Measurements from ENCODE around the gene ARL6IP4.

ARL6IP4 gene

DNA sequence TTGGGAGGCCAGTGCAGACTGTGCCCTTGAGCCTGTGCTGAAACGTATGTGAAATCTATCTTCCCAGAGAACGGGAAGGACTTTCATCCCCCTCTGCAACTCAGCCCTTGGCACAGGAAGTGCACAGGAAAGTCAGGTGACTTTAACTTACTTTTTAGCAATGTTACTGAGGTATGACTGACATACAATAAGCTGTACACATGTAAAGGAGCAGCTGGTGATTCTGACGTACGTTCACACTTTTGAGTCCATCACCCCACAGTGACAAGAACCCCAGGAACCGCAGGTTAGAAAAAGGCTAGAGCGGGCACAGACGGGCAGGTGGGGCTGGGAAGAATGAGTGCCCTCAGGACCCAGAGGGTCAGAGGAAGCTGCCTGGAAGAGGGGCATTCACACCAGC, 48.0 kb downstream of the ARL6IP4 start:
- ChIA-PET CTCF (no interaction called here), POLR2A (no interaction called here)
- TF ChIP-seq BHLHE40 (IDR thresholded peaks at IDR 0.05; ENCODE audit: borderline replicate concordance): no peak
- no peak for TF ChIP-seq FOXM1 (IDR thresholded peaks at IDR 0.05; ENCODE audit: borderline replicate concordance)
- TF ChIP-seq PKNOX1 (IDR thresholded peaks at IDR 0.05): no peak
- no peak for TF ChIP-seq L3MBTL2 (conservative IDR thresholded peaks at IDR 0.05)
- TF ChIP-seq TARDBP (IDR thresholded peaks at IDR 0.05): no peak
- no peak for TF ChIP-seq SUZ12 (IDR thresholded peaks at IDR 0.05)
- TF ChIP-seq ARNT (IDR thresholded peaks at IDR 0.05): no peak
- TF ChIP-seq ZNF384 (IDR thresholded peaks at IDR 0.05): no peak
- no peak for TF ChIP-seq SP1 (IDR thresholded peaks at IDR 0.05)
- TF ChIP-seq LEF1 (IDR thresholded peaks at IDR 0.05; ENCODE audit: borderline replicate concordance): no peak
- TF ChIP-seq CTBP1 (IDR thresholded peaks at IDR 0.05; ENCODE audit: borderline replicate concordance): no peak
- TF ChIP-seq NFRKB (IDR thresholded peaks at IDR 0.05): no peak
- TF ChIP-seq FOXA1 (IDR thresholded peaks at IDR 0.05): no peak
- DNase-seq (ENCODE audit: extremely low spot score): no peak

DNA sequence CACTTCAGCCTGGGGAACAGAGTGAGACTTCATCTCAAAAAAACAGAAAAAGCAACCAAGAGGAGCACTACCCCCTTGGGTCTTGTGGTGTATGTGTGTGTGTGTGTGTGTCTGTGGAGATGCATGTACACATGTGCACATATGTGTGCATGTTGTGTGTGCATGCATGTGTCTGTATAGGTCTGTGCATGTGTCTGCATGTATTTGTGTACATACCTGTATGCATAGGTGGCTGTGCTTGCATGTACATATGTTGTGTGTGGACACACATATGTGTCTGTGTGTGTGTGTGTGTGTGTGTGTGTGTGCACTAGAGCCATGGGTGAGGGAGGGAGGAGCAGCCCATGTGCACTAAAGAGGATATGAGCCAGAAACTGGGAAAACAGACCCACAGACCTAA, 49.1 kb downstream of the ARL6IP4 start:
- TF ChIP-seq CTBP1 (IDR thresholded peaks at IDR 0.05; ENCODE audit: borderline replicate concordance) (no peak), PKNOX1 (IDR thresholded peaks at IDR 0.05) (no peak), ELF4 (IDR thresholded peaks at IDR 0.05) (no peak), L3MBTL2 (conservative IDR thresholded peaks at IDR 0.05) (no peak), SUZ12 (IDR thresholded peaks at IDR 0.05) (no peak), ZNF384 (IDR thresholded peaks at IDR 0.05) (no peak), FOXK2 (IDR thresholded peaks at IDR 0.05) (no peak), NFRKB (IDR thresholded peaks at IDR 0.05) (no peak), BHLHE40 (IDR thresholded peaks at IDR 0.05; ENCODE audit: borderline replicate concordance) (no peak), HDGF (IDR thresholded peaks at IDR 0.05; ENCODE audit: borderline replicate concordance) (no peak), TARDBP (IDR thresholded peaks at IDR 0.05) (no peak), FOXM1 (IDR thresholded peaks at IDR 0.05; ENCODE audit: borderline replicate concordance) (no peak), ARNT (IDR thresholded peaks at IDR 0.05) (no peak), LEF1 (IDR thresholded peaks at IDR 0.05; ENCODE audit: borderline replicate concordance) (no peak), FOXA1 (IDR thresholded peaks at IDR 0.05) (no peak), SP1 (IDR thresholded peaks at IDR 0.05) (no peak)
- ChIA-PET POLR2A (no interaction called here), CTCF (no interaction called here)
- DNase-seq (ENCODE audit: extremely low spot score): no peak

DNA sequence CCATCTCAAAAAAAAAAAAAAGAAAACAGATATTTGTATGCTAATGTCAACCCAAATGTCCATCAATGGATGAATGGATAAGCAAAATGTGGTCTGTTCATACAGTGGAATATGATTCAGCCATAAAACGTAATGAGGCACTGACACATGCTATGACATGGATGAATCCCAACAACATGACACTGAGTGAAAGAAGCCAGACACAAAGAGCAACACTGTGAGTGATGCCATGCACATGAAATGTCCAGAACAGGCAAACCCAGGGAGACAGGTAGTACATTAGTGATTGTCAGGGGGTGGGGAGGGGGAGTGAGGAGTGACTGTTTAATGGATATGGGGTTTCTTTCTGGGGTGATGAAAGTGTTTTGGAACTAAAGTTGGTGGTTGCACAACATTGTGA, 50.2 kb downstream of the ARL6IP4 start:
- no peak for DNase-seq (ENCODE audit: extremely low spot score)
- ChIA-PET POLR2A (no interaction called here), CTCF (no interaction called here)
- TF ChIP-seq FOXK2 (IDR thresholded peaks at IDR 0.05) (no peak), CTBP1 (IDR thresholded peaks at IDR 0.05; ENCODE audit: borderline replicate concordance) (no peak), HDGF (IDR thresholded peaks at IDR 0.05; ENCODE audit: borderline replicate concordance) (no peak), LEF1 (IDR thresholded peaks at IDR 0.05; ENCODE audit: borderline replicate concordance) (no peak), ELF4 (IDR thresholded peaks at IDR 0.05) (no peak), SP1 (IDR thresholded peaks at IDR 0.05) (no peak), L3MBTL2 (conservative IDR thresholded peaks at IDR 0.05) (no peak), BHLHE40 (IDR thresholded peaks at IDR 0.05; ENCODE audit: borderline replicate concordance) (no peak), SUZ12 (IDR thresholded peaks at IDR 0.05) (no peak), FOXA1 (IDR thresholded peaks at IDR 0.05) (no peak), NFRKB (IDR thresholded peaks at IDR 0.05) (no peak), FOXM1 (IDR thresholded peaks at IDR 0.05; ENCODE audit: borderline replicate concordance) (no peak), ZNF384 (IDR thresholded peaks at IDR 0.05) (no peak), TARDBP (IDR thresholded peaks at IDR 0.05) (no peak), ARNT (IDR thresholded peaks at IDR 0.05) (no peak), PKNOX1 (IDR thresholded peaks at IDR 0.05) (no peak)

- TF ChIP-seq TARDBP (IDR thresholded peaks at IDR 0.05) (no peak), CTBP1 (IDR thresholded peaks at IDR 0.05; ENCODE audit: borderline replicate concordance) (no peak), BHLHE40 (IDR thresholded peaks at IDR 0.05; ENCODE audit: borderline replicate concordance) (no peak), NFRKB (IDR thresholded peaks at IDR 0.05) (no peak), SP1 (IDR thresholded peaks at IDR 0.05) (no peak)
- POLR2A ChIA-PET: no interaction called here
- DNase-seq (ENCODE audit: extremely low spot score): no peak
- CTCF ChIA-PET: no interaction called here
Observed at GRCh38 chr12:123031171-123031845, 50.8 kb downstream of the ARL6IP4 start.
